Left renal pelvis (tissue), 4 donors: Measurements from ENCODE around the gene EYA2. TPM values are rescaled to one million over a fixed set of nuclear protein-coding genes. Genes with fewer than 3 reads are reported as not detected.

Experiments used
- DNase-seq, 4 donors: peaks; one replicate each; pipeline ENCODE4 v3.0.0-alpha.2; 2013; ENCODE audit warnings: low read depth in 4 of 4, low spot score in 3 of 4
- polyA plus RNA-seq, 4 donors: library from polyadenylated mRNA; unstranded; fragments of 120-200 nt; gene quantifications; one replicate each; pipeline ENCODE4 v1.2.1, GENCODE V29; 2013; ENCODE audit not compliant: insufficient read length in 4 of 4

Gene EYA2
- polyA plus RNA-seq, 4 donors = 0.87 to 20.5 (median 1.8) TPM

- DNase-seq = no peak
Measured at GRCh38 chr20:47055699-47056369, 161.2 kb downstream of the EYA2 start.

GRCh38 chr20:47057661-47058060 is 163.0 kb downstream of the EYA2 start:
- no peak for DNase-seq

GRCh38 chr20:47058236-47058635 is 163.6 kb downstream of the EYA2 start:
- DNase-seq = no peak

- DNase-seq = no peak
Measured at GRCh38 chr20:47059536-47059935, 164.9 kb downstream of the EYA2 start.

- no peak for DNase-seq
Measured at GRCh38 chr20:47061549-47061948, 166.9 kb downstream of the EYA2 start.

GRCh38 chr20:47062226-47062890 is 167.7 kb downstream of the EYA2 start:
- DNase-seq = no peak

- no peak for DNase-seq
Measured at GRCh38 chr20:47063407-47063806, 168.8 kb downstream of the EYA2 start.

- no peak for DNase-seq
Measured at GRCh38 chr20:47063808-47064207, 169.2 kb downstream of the EYA2 start.

GRCh38 chr20:47066484-47067270 is 172.0 kb downstream of the EYA2 start:
- DNase-seq = peak in 1 of 4 donors; percentile 16

GRCh38 chr20:47067776-47068175 is 173.1 kb downstream of the EYA2 start:
- no peak for DNase-seq

GRCh38 chr20:47070176-47070575 is 175.5 kb downstream of the EYA2 start:
- no peak for DNase-seq

- DNase-seq = no peak
Measured at GRCh38 chr20:47071646-47072185, 177.1 kb downstream of the EYA2 start.

- no peak for DNase-seq
Measured at GRCh38 chr20:47073766-47074475, 179.3 kb downstream of the EYA2 start.

GRCh38 chr20:47075263-47075662 is 180.6 kb downstream of the EYA2 start:
- DNase-seq = no peak

GRCh38 chr20:47079047-47079446 is 184.4 kb downstream of the EYA2 start:
- no peak for DNase-seq

GRCh38 chr20:47080365-47080764 is 185.7 kb downstream of the EYA2 start:
- DNase-seq = no peak

GRCh38 chr20:47086316-47086715 is 191.7 kb downstream of the EYA2 start:
- no peak for DNase-seq

- DNase-seq = no peak
Measured at GRCh38 chr20:47088335-47088734, 193.7 kb downstream of the EYA2 start.

- DNase-seq = no peak
Measured at GRCh38 chr20:47089151-47089550, 194.5 kb downstream of the EYA2 start.

GRCh38 chr20:47090835-47091234 is 196.2 kb downstream of the EYA2 start:
- no peak for DNase-seq
